Panc1 (cell line): ENCODE results near the gene ATXN1L. TPM values are rescaled to one million over a fixed set of nuclear protein-coding genes. Genes with fewer than 3 reads are reported as not detected.

ENCODE experiments used
- ATAC-seq: fragments of 200-7000 bp; cut with Tn5 transposase; 2 replicates; pipeline ENCODE4 v1.9.1; 2020; ENCODE audit warnings: mild to moderate bottlenecking, moderate library complexity
- BruUV-seq: library from RNA; stranded (reverse); fragments of 400-500 nt; replicated peaks from 2 replicates; lab custom pipeline; 2021; lab: Mats Ljungman, UMichigan
- CTCF ChIA-PET: fragments of 300-600 bp; sonication (Branson Sonifier 250); formaldehyde crosslinking; loops from one replicate; lab custom pipeline; 2022; ENCODE audit warnings: antibody characterized with exemption; lab: Charles Lee
- POLR2A ChIA-PET: fragments of 300-600 bp; sonication (Branson Sonifier 250); formaldehyde crosslinking; loops from one replicate; lab custom pipeline; 2022; ENCODE audit warnings: antibody characterized with exemption; lab: Charles Lee
- DNase-seq: peaks from one replicate; pipeline ENCODE4 v3.0.0-alpha.2; 2010; ENCODE audit warnings: low read depth, low spot score
- H3K27ac ChIP-seq: 2 replicates; pipeline ENCODE4 v1.5.1; 2011; ENCODE audit warnings: mild to moderate bottlenecking, low read length, inconsistent platforms
- H3K27me3 ChIP-seq: fragments of 200-500 bp; sonication (Bioruptor generic); 2 replicates; pipeline ENCODE4 v1.6.0; 2014; ENCODE audit warnings: low read length, inconsistent platforms; ENCODE audit not compliant: control insufficient read depth, insufficient read depth
- H3K36me3 ChIP-seq: fragments of 200-500 bp; sonication (Bioruptor generic); 2 replicates; pipeline ENCODE4 v1.5.1; 2014; ENCODE audit warnings: inconsistent platforms, mild to moderate bottlenecking, low read length, moderate library complexity; ENCODE audit not compliant: control insufficient read depth, insufficient read depth
- H3K4me1 ChIP-seq: 2 replicates; pipeline ENCODE4 v1.5.1; 2011; ENCODE audit warnings: inconsistent platforms, mild to moderate bottlenecking, low read length, moderate library complexity; ENCODE audit not compliant: control insufficient read depth, insufficient read depth
- H3K4me3 ChIP-seq, 2 experiments: 2 replicates each; pipeline ENCODE4 v1.5.1; 2011 to 2012; ENCODE audit warnings: low read depth in 2 of 2, low read length in 2 of 2, mild to moderate bottlenecking in 2 of 2, inconsistent platforms in 1 of 2, moderate library complexity in 1 of 2
- H3K9me3 ChIP-seq: fragments of 200-500 bp; sonication (Bioruptor generic); 2 replicates; pipeline ENCODE4 v1.5.1; 2014; ENCODE audit warnings: low read depth, mild to moderate bottlenecking, inconsistent platforms, low read length, moderate library complexity; ENCODE audit not compliant: control insufficient read depth, insufficient read depth
- CTCF ChIP-seq: fragments of 450-650 bp; IDR thresholded peaks from 2 replicates; pipeline ENCODE4 v1.5.1; 2017; ENCODE audit warnings: mild to moderate bottlenecking
- POLR2AphosphoS5 ChIP-seq: IDR thresholded peaks from 2 replicates; pipeline ENCODE4 v1.6.1; 2012; ENCODE audit warnings: mild to moderate bottlenecking, low read depth, low read length, moderate library complexity
- REST ChIP-seq, 2 experiments: IDR thresholded peaks; 2 replicates each; pipeline ENCODE4 v1.6.1; 2011 to 2012; ENCODE audit warnings: low read depth in 2 of 2, control low read depth in 1 of 2, low read length in 1 of 2, mild to moderate bottlenecking in 1 of 2, moderate library complexity in 1 of 2; ENCODE audit not compliant: insufficient read depth in 1 of 2
- SIN3A ChIP-seq: IDR thresholded peaks from 2 replicates; pipeline ENCODE4 v1.6.1; 2012; ENCODE audit warnings: low read depth, mild to moderate bottlenecking, low read length, moderate library complexity, borderline replicate concordance; ENCODE audit not compliant: insufficient read depth
- TCF7L2 ChIP-seq: IDR thresholded peaks from 2 replicates; pipeline ENCODE4 v1.6.1; 2011; ENCODE audit warnings: mild to moderate bottlenecking, low read depth, low read length, inconsistent platforms
- in situ Hi-C: cut with HindIII; loops from 2 replicates; pipeline ENCODE4 v1.10.0; 2016; ENCODE audit warnings: low sequenced_read_pairs, low pct_unique_long_range_greater_than_20kb
- intact Hi-C: fragments of 100-400 bp; cut with micrococcal nuclease; formaldehyde crosslinking; loops from one replicate; pipeline ENCODE4 v1.10.0; 2022; ENCODE audit not compliant: unreplicated experiment
- total RNA-seq: library from RNA; stranded (reverse); gene quantifications from one replicate; pipeline ENCODE4 v1.2.1, GENCODE V29; 2021; ENCODE audit not compliant: unreplicated experiment

ATXN1L gene
- total RNA-seq, 1 experiment from 2014 or later = 17.3 TPM

GRCh38 chr16:71846431-71846830 is 655 bp downstream of the ATXN1L start:
- POLR2A ChIA-PET = no interaction called here
- Histone ChIP-seq H3K27ac (peak overlapping the region; percentile 79), H3K9me3 (no peaks in the 10 kb centered on the region), H3K27me3 (no peaks in the 10 kb centered on the region), H3K36me3 (peaks cover 5% of the 10 kb centered on the region), H3K4me3 (peak overlapping the region; percentile 91), H3K4me1 (no peaks in the 10 kb centered on the region; the same call in none of the 2 replicates)
- in situ Hi-C loops (no loop called here), intact Hi-C loops (no loop called here)
- CTCF ChIA-PET = no interaction called here
- no peak for TF ChIP-seq CTCF
- TF ChIP-seq REST (IDR thresholded peaks at IDR 0.05; ENCODE audit: insufficient read depth in 1 of 2, low read depth in 2 of 2, low read length in 1 of 2) = no peak
- TF ChIP-seq POLR2AphosphoS5 = no peak
- TF ChIP-seq TCF7L2 = no peak
- TF ChIP-seq SIN3A = no peak
- no TSS peak for BruUV-seq
- DNase-seq = no peak
- no peak for ATAC-seq

GRCh38 chr16:71847096-71847495 is 1.3 kb downstream of the ATXN1L start:
- no peak for DNase-seq
- peak overlapping the region; percentile 79 for H3K27ac ChIP-seq
- H3K4me1 ChIP-seq = no peaks in the 10 kb centered on the region; the same call in none of the 2 replicates
- no peaks in the 10 kb centered on the region for H3K9me3 ChIP-seq
- no peaks in the 10 kb centered on the region for H3K27me3 ChIP-seq
- CTCF ChIA-PET = no interaction called here
- no peak for ATAC-seq
- POLR2A ChIA-PET = interaction anchor here (0.6 kb wide), 1 partner anchor 39 kb away, joined by 3 read pairs; no protein-coding TSS in a partner anchor
- H3K36me3 ChIP-seq = peaks cover 5% of the 10 kb centered on the region
- peak overlapping the region; percentile 91 for H3K4me3 ChIP-seq
- TF ChIP-seq CTCF = no peak
- no peak for TF ChIP-seq POLR2AphosphoS5
- no peak for TF ChIP-seq SIN3A
- TF ChIP-seq REST (IDR thresholded peaks at IDR 0.05; ENCODE audit: insufficient read depth in 1 of 2, low read depth in 2 of 2, low read length in 1 of 2) = no peak
- no peak for TF ChIP-seq TCF7L2
- BruUV-seq = no TSS peak
- in situ Hi-C loops = no loop called here
- intact Hi-C loops = no loop called here
